Limb (tissue), 2 donors: Measurements from ENCODE around the gene SLC9A7.
"Not testable (repeated sequence)": the region's sequence is repeated elsewhere in the genome, so short reads cannot be mapped to it uniquely, and the experiment has no call there.

Experiments
- DNase-seq, 2 donors: peaks; one replicate each; pipeline ENCODE4 v3.0.0-alpha.2; 2016; ENCODE audit errors: extremely low spot score in 2 of 2

Gene SLC9A7

GRCh38 chrX:46758956-46759644 is at the start of gene SLC9A7:
TSS of gene SLC9A7 (minus strand) at chrX:46759118. CDS start at chrX:46759029, 89 bp downstream.
- DNase-seq = peak; percentile 1 to 85

- no peak for DNase-seq
These were observed 46.4 kb upstream of the SLC9A7 start for GRCh38 chrX:46805270-46805669.

GRCh38 chrX:46803140-46803539 is 44.2 kb upstream of the SLC9A7 start:
- no peak for DNase-seq

GRCh38 chrX:46796574-46797191 is 37.8 kb upstream of the SLC9A7 start:
- DNase-seq = peak; percentile 26 to 76

DNA sequence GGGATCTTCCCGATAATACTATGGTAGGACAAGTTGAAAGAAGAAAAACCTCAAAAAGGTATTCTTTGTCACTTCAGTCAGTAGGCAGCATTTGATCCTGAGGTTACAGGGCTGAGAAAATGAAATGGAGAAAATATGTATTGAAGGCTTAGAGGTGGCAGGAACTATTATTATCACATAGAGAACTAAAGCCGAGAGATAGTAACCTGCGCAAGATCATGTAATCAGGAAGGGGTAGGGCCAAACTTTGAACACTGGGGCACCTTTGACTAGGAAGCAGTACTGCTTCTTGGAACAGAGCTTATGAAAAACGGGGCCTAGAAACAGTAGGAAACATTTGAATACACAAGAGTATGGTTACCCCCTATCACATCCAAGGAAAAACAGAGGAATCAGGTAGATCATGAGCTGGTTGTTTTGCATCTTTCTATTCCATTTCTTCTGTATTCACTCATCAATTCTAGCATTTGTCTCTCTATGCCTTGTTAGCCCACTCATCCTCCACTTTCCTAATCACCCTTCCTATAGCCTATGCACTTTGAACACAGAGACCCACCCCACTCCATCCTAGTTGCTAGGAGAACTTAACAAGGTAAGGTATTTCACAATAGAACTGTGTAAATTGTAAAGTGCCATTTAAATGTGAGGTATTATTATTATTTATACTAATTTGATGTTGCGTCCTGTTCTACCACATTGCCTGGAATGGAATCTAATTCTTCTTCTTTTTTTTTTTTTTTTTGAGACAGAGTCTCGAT is 34.6 kb upstream of the SLC9A7 start:
- DNase-seq = no peak

DNA sequence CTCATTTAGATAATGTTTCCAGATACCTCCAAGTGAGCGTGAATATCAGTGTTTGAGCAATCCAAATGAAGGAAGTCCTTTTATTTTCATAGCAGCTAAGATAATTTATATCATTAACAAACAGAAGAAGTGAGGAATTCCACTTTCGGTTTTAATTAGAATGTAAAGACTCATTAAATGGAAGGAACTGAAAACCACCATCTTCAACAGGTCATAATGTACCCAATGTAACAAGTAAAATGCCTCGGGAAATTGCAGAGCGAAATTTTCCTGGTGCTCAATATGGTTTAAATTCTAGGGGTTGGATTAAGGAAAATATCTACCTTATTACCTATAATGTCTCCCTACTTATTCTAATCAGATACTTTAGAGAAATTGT is 33.9 kb upstream of the SLC9A7 start:
- DNase-seq = no peak

GRCh38 chrX:46791927-46792809 is 33.2 kb upstream of the SLC9A7 start:
- no peak for DNase-seq

DNA sequence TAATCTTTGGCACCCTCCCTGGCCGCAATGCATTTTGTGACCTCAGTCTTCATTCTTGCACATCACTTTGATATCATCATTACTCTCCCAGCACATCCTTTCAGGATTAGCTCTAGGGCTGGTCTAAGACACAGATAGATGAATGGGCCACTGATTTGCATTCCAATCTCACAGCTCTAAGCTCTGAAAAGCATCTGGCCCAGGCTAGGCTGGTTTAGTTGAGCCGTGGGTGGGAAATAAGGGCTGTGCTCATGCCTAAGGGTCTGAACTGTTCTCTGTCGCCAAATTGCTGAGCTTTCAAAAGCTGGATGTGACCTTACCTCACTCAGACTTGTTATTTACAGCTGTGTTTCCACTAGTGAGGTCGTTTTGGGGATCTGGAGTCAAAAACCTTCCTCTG is 30.0 kb upstream of the SLC9A7 start:
- DNase-seq = no peak

DNA sequence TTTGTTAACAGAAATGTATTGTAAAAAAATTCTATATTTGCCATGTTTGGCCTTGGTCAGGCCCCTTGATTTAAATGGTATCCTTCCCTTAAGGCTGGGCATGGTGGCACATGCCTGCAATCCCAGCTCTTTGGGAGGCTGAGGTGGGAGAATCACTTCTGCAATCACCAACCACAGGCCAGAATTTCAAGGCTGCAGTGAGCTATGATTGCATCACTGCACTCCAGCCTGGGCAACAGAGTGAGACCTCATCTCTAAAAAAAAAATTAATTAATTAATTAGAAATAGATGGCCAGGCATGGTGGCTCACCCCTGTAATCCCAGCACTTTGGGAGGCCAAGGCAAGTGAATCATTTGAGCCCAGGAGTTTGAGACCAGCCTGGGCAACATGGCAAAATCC is 25.5 kb upstream of the SLC9A7 start:
- not testable (repeated sequence) for DNase-seq

GRCh38 chrX:46782034-46782433 is 23.1 kb upstream of the SLC9A7 start:
- DNase-seq = no peak

- DNase-seq = no peak
These were observed 19.3 kb upstream of the SLC9A7 start for GRCh38 chrX:46777971-46778810.

DNA sequence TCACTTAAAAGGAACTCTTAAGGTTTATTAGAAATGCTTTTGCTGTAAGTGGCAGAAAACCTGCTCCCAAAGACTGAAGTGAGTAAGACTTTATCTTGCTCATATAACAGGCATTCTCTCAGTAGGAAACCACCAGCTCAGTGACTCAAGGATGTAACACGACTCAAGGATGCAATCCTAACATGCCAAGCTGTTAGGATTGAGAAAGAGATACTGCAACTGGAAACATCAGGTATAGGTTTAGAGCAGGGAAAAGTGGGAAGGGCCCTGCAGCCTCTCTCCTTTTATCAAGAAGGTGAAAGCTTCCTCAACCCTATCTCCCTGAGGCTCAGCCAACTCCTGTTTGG is 11.9 kb upstream of the SLC9A7 start:
- DNase-seq = no peak

- DNase-seq = no peak
These were observed 11.3 kb upstream of the SLC9A7 start for GRCh38 chrX:46770000-46770816.

DNA sequence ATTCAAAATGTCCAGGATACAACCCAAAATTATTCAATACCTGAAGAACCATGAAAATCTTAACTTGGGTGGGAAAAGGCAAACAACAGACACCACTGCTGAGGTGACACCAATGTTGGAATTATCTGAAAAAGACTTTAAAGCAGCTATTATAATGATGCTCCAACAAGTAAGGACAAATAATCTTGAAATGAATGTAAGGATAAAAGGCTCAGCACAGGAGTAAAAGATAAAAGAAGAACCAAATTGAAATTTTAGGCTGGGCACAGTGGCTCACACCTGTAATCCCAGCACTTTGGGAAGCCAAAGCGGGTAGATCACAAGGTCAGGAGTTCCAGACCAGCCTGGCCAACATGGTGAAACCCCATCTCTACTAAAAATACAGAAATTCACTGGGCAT is 4.0 kb upstream of the SLC9A7 start:
- no peak for DNase-seq

- no peak for DNase-seq
These were observed 692 bp upstream of the SLC9A7 start for GRCh38 chrX:46759645-46759974.

DNA sequence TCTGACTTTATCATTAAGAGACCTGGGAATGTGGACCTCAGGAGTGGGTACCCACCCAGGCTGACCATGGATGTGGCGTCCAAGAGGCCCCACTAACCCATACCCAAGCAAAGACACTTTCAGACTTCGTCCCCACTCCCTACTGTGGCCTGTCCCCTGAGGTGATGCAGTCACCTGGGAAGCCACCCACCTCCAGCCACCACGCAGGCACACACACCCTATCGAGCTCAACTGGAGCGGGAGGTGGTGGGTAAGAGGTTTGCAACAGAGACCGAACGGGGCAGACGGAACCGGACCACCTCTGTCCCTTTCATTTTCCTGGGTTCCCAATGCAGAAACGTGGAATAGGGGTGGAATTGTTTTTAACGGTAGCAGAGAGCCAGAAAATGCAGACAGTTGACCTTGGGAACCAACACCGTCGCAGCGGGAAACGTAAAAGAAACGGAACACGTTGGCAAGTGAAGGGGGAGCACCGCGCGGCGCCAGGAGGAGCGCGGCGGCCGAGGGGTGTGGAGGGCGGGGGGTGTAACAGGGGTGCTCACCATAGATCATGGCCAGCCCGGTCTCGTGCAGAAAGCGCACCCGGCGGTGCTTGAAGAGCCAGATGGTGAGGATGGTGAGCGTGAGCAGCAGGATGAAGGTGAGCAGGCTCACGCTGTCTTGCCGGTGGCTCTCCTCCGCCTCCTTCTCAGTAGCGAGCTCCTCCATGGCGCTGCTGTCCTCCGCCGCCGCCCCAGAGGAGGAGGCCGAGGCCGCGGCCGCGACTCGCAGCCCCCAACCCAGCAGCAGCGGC is 559 bp downstream of the SLC9A7 start:
- DNase-seq = peak in 1 of 2 donors; percentile 38

DNA sequence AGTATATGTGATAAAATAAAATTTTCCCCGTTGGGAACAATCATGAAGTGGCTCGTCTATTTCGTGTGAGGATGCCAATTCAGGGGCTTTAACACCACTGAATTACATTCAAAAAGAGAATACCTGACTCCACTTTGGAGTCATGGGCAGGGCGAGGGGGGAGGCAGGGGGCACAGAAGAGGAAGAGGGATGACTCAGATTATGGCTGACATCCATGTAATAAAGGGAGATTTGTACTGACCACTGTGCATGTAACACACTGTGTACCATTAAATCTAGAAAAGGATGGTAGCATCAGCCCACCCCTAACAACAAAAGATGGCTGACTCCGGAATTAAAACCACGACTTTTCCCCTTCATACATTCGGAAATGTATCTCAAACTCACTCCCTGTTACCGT is 1.3 kb downstream of the SLC9A7 start:
- DNase-seq = no peak

- DNase-seq = no peak
These were observed 1.9 kb downstream of the SLC9A7 start for GRCh38 chrX:46757052-46757451.

DNA sequence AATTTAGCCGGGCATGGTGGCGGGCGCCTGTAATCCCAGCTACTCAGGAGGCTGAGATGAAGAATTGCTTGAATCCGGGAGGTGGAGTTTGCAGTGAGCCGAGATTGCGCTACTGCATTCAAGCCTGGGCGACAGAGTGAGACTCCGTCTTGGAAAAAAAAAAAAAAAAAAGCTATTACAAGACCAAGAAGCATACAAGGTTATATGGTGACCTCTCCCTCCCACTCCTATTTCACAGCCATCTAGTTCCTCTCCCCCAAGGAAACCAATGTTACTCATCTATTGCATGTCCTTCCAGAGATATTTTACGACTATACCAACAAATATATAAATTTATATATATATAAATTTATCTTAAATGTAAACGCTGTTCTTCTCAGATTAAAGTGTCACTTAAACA is 3.2 kb downstream of the SLC9A7 start:
- no peak for DNase-seq
